ENCODE measurements around the gene TEN1. TPM values are rescaled to one million over a fixed set of nuclear protein-coding genes. Genes with fewer than 3 reads are reported as not detected.

TEN1 gene
- total and polyA plus RNA-seq, 2 of the 4 experiments (the other 2 are of a cell fraction) = 14.7 to 17.9 TPM

DNA sequence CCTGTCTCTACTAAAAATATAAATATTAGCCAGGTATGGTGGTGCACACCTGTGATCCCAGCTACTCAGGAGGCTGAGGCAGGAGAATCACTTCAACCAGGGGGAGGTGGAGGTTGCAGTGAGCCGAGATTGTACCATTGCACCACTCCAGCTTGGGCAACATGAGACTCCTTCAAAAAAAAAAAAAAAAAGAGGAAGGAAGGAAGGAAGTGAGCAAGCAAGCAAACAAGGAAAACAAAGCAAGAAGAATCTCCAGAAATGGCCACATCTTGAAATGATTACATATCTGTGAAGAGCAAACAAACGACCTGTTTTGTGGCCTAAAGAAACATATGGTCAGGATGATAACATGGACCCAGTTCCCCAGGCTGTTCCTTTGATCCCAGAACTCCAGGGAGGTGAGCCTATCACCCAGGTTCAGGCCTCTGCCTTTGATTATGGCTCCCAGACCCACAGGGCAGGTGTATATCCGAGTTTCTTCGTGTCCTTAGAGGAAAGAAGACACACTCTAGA, 9.0 kb upstream of the TEN1 start:
- no peak overlapping the region for H2BK120ac ChIP-seq (ENCODE audit: low read depth, low read length)
- no peak overlapping the region for H4K8ac ChIP-seq (ENCODE audit: low read depth in 2 of 2, low read length in 2 of 2)
- H2AFZ ChIP-seq (replicated peaks; ENCODE audit: low read length, poor library complexity) = no peak overlapping the region
- no peak overlapping the region for H3K27ac ChIP-seq (ENCODE audit: insufficient read depth, low read length)
- 0 out of 2 replicates have a peak, but pooled peaks cover 1% of the 10 kb centered on the region for H3K4me1 ChIP-seq (ENCODE audit: control insufficient read depth, insufficient read depth, low read length)
- no peaks in the 10 kb centered on the region for H3K27me3 ChIP-seq (ENCODE audit: control insufficient read depth, insufficient read depth, low read length)
- no peak overlapping the region for H3K14ac ChIP-seq (replicated peaks; ENCODE audit: low read depth, low read length)
- intact Hi-C loops (cut with micrococcal nuclease) = no loop called here
- no peak overlapping the region for H4K91ac ChIP-seq (ENCODE audit: insufficient read depth, low read depth, low read length)
- DNase-seq (peak; percentile 15), ATAC-seq (ENCODE audit: low read depth) (no peak)
- H2BK20ac ChIP-seq (ENCODE audit: low read depth, low read length) = no peak overlapping the region
- peaks cover 12 to 43% of the 10 kb centered on the region in 2 experiments for H3K79me1 ChIP-seq (ENCODE audit: low read depth in 1 of 2, low read length in 2 of 2)
- WGBS, 2 experiments (ENCODE audit: extremely low coverage in 2 of 2, insufficient read length in 1 of 2) = 75% methylated on average over 1 of the region's 4 CpGs; no CpG with 5 or more reads in 1 of the 2 experiments
- no peak overlapping the region for H2BK5ac ChIP-seq (ENCODE audit: low read depth, low read length, poor library complexity, severe bottlenecking)
- no peak overlapping the region for H3K56ac ChIP-seq (ENCODE audit: extremely low read depth, insufficient read depth, low read length)
- dilution Hi-C loops (cut with HindIII; ENCODE audit: low sequenced_read_pairs, unreplicated experiment) = no loop called here
- ChIA-PET CTCF (interaction anchor here (0.6 kb wide), 1 partner anchor 61 kb away, joined by 3 read pairs; no protein-coding TSS in a partner anchor), POLR2A (ENCODE audit: unreplicated experiment) (interaction anchor here (0.6 kb wide), 1 partner anchor 10 kb away, joined by 4 read pairs; no protein-coding TSS in a partner anchor)
- peaks cover 13% of the 10 kb centered on the region; the same call in 1 of the 2 replicates for H4K20me1 ChIP-seq (ENCODE audit: insufficient read depth, low read length)
- no peaks in the 10 kb centered on the region for H3K9me1 ChIP-seq (ENCODE audit: insufficient read depth, low read length)
- no peaks in the 10 kb centered on the region for H3K9me3 ChIP-seq (ENCODE audit: control insufficient read depth, insufficient read depth, low read length)
- TF ChIP-seq RAD21 (IDR thresholded peaks at IDR 0.05; ENCODE audit: low read length) (no peak), CTCF (conservative IDR thresholded peaks at IDR 0.05; ENCODE audit: low read depth, low read length) (no peak), MAFK (IDR thresholded peaks at IDR 0.05; ENCODE audit: low read depth, low read length) (no peak), ELK1 (IDR thresholded peaks at IDR 0.05; ENCODE audit: borderline replicate concordance, low read depth, low read length) (no peak), CHD1 (IDR thresholded peaks at IDR 0.05; ENCODE audit: low read depth, low read length) (no peak), BHLHE40 (IDR thresholded peaks at IDR 0.05; ENCODE audit: low read depth, low read length) (no peak), POLR2A (IDR thresholded peaks at IDR 0.05; ENCODE audit: low read depth, low read length) (no peak), FOS (IDR thresholded peaks at IDR 0.05; ENCODE audit: low read depth, low read length) (no peak), SMC3 (IDR thresholded peaks at IDR 0.05; ENCODE audit: low read depth, low read length) (no peak), MXI1 (IDR thresholded peaks at IDR 0.05; ENCODE audit: borderline replicate concordance, low read depth, low read length) (no peak), RFX5 (IDR thresholded peaks at IDR 0.05; ENCODE audit: low read depth, low read length) (no peak), MAZ (IDR thresholded peaks at IDR 0.05; ENCODE audit: borderline replicate concordance, low read depth, low read length) (no peak), RCOR1 (IDR thresholded peaks at IDR 0.05; ENCODE audit: insufficient replicate concordance, low read length) (no peak), NFE2L2 (IDR thresholded peaks at IDR 0.05; ENCODE audit: low read depth, low read length) (no peak), CEBPB (IDR thresholded peaks at IDR 0.05; ENCODE audit: low read depth, low read length) (no peak)
- TF ChIP-seq, protein P1, sequence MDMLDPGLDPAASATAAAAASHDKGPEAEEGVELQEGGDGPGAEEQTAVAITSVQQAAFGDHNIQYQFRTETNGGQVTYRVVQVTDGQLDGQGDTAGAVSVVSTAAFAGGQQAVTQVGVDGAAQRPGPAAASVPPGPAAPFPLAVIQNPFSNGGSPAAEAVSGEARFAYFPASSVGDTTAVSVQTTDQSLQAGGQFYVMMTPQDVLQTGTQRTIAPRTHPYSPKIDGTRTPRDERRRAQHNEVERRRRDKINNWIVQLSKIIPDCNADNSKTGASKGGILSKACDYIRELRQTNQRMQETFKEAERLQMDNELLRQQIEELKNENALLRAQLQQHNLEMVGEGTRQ (IDR thresholded peaks at IDR 0.05; ENCODE audit: low read depth, low read length) = no peak
- H2AK5ac ChIP-seq (ENCODE audit: low read depth, low read length) = no peak overlapping the region
- H2AK9ac ChIP-seq (replicated peaks; ENCODE audit: low read depth, low read length, poor library complexity) = no peak overlapping the region
- no peak overlapping the region for H4K5ac ChIP-seq (ENCODE audit: low read depth, low read length)
- peaks cover 13% of the 10 kb centered on the region for H3K36me3 ChIP-seq (ENCODE audit: control insufficient read depth, insufficient read depth, low read length)
- no TSS peak for BruUV-seq (replicated peaks)
- in situ Hi-C loops (cut with MboI; ENCODE audit: low sequenced_read_pairs) = no loop called here
- H3K4me2 ChIP-seq (ENCODE audit: low read depth, low read length) = no peak overlapping the region
- no peak overlapping the region for H3K9ac ChIP-seq (ENCODE audit: low read depth, low read length)
- H3K4ac ChIP-seq (ENCODE audit: low read depth, low read length) = no peak overlapping the region
- no peak overlapping the region for H3K18ac ChIP-seq (ENCODE audit: low read depth, low read length)
- no peak overlapping the region for H2BK15ac ChIP-seq (ENCODE audit: low read depth, low read length)
- no peak overlapping the region for H3K4me3 ChIP-seq (ENCODE audit: insufficient read depth, low read depth, low read length)
- H3K23ac ChIP-seq (ENCODE audit: low read depth, low read length) = no peak overlapping the region
